GM18526 (cell line): ENCODE results near the gene HEXB.

Experiments used
- POLR2A ChIP-seq: IDR thresholded peaks from 3 replicates; pipeline ENCODE4 v1.6.1; 2011; ENCODE audit not compliant: insufficient read length; ENCODE audit errors: extremely low read depth

The HEXB gene

GRCh38 chr5:74673011-74673790 is 11.8 kb upstream of the HEXB start:
- TF ChIP-seq POLR2A: no peak

DNA sequence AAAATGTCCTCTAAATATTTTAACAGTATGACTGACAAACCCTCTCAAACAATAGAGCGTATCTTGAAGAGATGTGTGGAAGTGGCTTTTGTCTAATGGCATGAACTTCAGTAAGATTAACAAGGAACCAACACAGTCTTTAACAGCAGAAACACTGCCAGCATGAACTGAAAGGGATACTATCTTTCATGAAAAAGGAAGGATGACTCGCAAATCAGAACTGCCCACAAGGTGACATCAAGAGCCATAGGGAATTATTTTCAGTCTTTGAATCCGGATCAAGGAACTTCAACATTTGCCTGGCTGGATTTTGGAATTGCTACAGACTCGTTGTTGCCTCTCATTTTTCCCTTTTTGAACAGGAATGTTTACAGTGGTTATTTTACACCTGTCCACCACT is 5.1 kb upstream of the HEXB start:
- TF ChIP-seq POLR2A: no peak

DNA sequence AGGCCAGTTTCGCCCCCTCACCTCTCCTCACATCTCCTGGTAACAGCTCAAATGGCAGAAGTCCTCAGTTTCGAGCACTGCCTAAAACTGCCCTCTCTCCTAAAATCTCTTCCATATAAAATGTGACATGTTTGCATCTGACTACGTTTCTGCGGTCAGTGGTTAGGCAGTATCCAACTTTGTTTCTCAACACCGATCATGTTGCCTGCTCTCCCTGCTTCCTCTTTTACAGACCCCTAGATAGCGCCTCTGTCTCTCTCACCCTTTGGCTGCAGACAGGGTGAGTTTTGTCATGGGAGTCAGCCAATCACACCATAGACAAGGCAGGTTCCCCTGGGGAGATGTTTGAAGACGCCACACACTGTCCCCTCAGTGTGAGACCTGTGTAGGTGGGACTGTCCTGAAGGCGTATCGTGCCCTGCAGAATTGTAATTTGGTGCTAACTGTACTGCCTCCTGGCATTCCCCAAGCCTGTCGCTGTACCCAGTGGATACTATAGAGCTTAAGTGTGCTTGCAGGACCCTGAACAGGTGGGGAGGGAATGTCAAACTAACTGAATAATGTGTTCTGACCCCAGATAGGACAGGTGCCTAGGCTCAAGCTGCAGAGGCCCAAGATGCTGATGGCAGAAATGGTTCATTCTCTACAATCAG is 1.1 kb downstream of the HEXB start:
- TF ChIP-seq POLR2A: no peak

DNA sequence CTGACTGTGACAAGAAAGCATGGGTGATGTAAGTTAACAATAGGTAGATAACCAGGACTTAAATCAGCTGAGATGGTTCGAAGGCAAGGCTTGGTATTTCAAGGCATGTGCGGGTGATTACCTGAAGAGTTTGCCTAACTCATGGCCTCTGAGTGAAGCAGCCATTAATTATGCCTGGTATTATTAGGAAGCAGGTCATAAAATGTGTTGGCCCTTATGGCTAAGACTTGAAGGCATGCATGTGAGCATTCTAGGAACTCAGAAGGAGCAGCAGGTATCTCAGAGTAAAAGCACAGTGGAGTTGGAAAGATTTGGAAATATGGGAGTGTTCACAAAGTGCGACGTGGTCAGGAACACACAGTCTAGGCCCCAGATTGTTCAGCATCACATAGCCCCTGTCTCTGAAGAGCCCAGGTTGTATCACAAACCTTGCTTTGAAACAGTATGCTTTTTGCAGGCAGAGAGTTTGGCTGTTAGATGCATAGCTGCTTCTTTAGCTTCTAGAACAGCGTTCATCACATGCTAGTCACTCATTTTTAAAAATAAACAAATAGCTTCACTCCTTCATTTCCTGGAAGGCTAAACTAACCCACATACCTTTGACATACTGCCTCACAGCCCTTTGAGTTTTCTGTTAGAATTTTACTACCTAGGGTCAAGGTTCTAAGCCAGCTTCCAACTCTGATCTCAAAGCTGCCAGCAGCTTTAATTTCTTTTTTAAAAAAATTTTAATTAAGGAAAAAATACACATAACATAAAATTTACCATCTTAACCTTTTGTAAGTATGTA is 2.1 kb downstream of the HEXB start:
- TF ChIP-seq POLR2A: no peak

- no peak for TF ChIP-seq POLR2A
Observed at GRCh38 chr5:74693191-74693590, 8.2 kb downstream of the HEXB start.

GRCh38 chr5:74717596-74717995 is 32.6 kb downstream of the HEXB start:
- no peak for TF ChIP-seq POLR2A

DNA sequence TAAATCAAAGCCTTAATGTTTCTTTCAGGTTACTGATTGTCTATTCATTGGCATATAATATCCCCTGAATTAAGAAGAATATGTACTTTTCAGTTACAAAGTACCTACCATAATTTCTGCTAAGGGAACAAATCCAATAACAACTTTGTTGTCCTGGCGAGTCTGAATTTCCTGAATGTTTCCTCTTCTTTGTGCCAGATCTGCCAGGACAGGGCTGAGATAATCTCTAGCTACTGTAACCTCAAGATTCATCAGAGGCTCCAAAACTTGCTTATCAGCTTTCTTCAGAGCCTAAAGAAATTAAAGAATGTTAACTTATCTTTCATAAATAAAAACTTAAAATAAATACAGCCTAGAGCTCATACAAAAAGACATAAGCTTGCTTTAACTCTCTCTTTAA is 37.2 kb downstream of the HEXB start:
- TF ChIP-seq POLR2A: no peak

GRCh38 chr5:74725331-74725730 is 40.3 kb downstream of the HEXB start:
- TF ChIP-seq POLR2A: no peak

DNA sequence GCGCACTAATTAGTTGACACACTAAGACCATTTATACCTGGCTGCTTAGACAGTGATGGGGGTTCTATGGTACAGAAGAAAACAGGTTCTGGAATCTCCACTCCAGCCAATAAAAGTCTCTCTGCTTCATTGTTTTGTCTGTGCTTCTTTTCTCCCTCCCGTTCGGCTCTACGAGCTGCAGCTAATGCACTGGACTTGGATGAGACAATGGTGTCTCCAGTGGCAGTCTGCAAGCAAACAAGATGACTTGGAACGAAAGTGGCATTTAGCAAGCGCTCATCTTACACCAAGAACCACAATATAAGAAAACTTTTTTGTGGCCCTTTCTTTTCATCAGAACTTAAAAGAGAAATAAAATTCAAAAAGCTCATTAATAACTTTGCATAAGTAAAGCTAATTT is 51.7 kb downstream of the HEXB start:
- no peak for TF ChIP-seq POLR2A

- TF ChIP-seq POLR2A: no peak
Observed at GRCh38 chr5:74738406-74738805, 53.4 kb downstream of the HEXB start.

GRCh38 chr5:74761241-74761640 is 76.2 kb downstream of the HEXB start:
- no peak for TF ChIP-seq POLR2A

DNA sequence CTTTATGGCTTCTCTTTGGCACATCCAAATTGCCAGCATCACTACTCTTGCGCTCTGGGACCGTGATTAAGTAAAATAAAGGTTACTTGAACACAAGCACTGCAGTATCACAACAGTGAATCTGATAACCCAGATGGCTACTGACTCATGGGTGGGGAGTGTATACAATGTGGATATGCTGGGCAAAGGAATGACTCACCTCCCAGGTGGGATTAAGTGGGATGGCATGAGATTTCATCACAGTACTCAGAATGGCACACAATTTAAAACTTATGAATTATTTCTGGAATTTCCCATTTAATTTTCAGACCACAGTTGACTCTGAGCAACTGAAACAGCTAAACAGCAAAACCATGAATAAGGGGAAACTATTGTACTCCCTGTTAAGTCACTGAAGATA is 77.6 kb downstream of the HEXB start:
- no peak for TF ChIP-seq POLR2A

DNA sequence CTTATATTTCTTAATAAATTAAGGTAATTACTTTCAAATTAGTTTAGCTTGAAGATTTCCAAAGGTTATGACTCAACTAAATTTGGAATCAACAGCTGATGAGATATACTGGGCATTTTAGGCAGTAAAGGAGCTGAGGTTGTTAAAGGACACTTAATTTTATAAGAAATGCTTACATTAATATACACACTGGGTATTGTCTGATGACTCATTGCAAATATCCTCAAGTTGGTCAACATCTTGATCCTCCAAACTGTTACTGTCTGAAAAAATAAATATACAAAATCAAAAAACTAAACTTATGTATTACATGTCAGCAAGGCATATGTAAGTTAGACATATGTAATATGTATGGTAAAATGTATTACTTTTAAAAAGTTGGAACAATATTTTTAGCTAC is 78.5 kb downstream of the HEXB start:
- no peak for TF ChIP-seq POLR2A

DNA sequence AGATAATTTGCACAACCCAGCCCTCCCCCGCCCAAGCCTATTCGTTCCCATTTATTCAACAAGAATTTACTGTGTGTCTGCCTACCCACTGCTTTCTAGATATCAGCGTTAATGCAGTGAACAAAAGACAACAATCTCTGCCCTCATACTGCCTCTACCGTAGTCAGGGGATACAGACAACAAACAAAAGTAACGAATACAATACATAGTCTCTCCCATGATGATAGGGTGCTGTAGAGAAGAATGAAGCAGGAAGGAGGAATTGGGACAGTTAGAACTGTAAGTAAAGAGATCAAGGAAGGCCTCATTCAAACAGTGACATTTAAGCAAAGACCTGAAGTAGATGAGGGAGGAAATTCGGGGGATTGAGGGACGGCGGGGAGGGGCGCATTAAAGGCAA is 80.2 kb downstream of the HEXB start:
- no peak for TF ChIP-seq POLR2A

GRCh38 chr5:74765929-74766328 is 80.9 kb downstream of the HEXB start:
- no peak for TF ChIP-seq POLR2A

GRCh38 chr5:74766418-74766848 is 81.4 kb downstream of the HEXB start:
- no peak for TF ChIP-seq POLR2A

- peak; percentile 81 for TF ChIP-seq POLR2A
Observed at GRCh38 chr5:74766849-74767578, 82.0 kb downstream of the HEXB start, which contains the start of the genes GFM2 and NSA2. TSS of gene GFM2 (minus strand) at chr5:74767117. CDS start at chr5:74763742, 3,375 bp downstream. TSS of gene NSA2 (plus strand) at chr5:74767249. CDS start at chr5:74767361, 112 bp downstream.
